ENCODE results near the gene ARHGAP15. TPM values are rescaled to one million over a fixed set of nuclear protein-coding genes. Genes with fewer than 3 reads are reported as not detected.

The ARHGAP15 gene
- total and polyA plus RNA-seq, 8 donors: 0.69 to 5.2 (median 1.5) TPM

DNA sequence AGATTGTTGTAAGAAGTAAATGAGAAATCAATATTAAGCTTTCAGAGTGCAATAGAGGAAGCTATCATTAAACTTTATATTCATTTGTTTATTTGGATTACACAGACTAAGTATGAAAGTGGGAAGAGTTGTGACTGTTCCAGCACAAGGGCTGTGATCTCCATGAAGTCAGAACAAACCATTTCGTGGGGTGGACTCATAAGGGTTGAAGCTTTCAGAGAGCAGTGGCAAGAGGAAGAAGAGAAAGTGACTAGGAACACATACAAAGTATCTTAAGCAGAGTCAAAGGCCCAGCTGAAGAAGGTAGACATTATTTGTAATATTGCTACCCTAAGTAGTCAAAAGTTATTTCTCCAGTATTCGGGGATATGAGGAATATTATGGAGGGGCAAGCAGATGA lies 117.0 kb downstream of the ARHGAP15 start:
- FAIRE-seq: no peak

DNA sequence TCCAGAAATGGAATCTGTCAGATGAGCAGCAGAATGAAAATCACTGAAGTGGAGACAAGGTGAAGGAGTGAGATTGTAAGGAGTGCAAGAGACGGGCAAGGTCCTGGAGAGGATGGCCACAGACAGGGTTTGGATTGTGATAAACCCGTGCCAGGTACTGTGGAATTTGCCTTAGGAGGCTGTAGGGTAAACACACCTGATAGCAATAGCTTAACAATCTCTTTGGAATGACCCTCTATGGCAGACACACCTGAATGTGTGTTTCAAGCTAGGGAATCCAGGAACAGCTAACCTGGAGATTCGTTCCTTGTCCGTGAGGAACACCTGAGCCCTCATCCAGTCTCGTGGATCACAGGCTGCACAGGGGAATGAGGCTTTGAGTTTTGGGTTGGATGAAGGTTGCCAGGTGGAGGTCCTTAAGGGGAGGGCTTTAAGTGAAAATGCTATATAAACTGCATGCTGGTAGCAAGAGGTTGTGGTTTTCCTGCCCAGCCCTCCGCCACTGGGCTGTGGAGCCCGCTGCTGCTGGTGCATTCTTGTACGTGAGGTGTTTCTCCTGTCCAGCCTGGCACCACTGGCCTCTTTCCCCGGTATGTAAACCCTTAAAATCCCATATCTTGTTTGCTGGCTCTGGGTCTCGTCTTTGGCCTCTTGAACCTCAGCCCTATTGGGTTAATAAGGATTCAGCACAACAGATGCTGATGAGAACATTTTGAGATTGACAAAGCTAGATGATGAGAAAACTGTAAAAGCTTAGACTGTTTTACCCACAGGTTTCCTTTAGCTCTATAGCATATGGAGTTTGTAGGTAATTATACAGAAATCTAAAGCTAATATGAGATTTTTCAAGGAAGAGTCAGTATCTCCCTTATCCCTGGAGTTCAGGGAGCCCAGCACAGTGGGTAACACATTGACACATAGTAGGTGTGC lies 117.9 kb downstream of the ARHGAP15 start:
- ATAC-seq (no peak), FAIRE-seq (no peak), DNase-seq (no peak)
- no peaks in the 10 kb centered on the region for H3K27me3 ChIP-seq
- H3K36me3 ChIP-seq: no peaks in the 10 kb centered on the region
- H3K9me3 ChIP-seq: no peaks in the 10 kb centered on the region
- WGBS, 2 donors: 74 to 80% methylated on average over 10 of the region's 10 CpGs
- no peaks in the 10 kb centered on the region for H3K4me1 ChIP-seq
- H3K27ac ChIP-seq: no peak overlapping the region
- H3K4me3 ChIP-seq: no peak overlapping the region
- TF ChIP-seq CTCF (IDR thresholded peaks at IDR 0.05): no peak
- intact Hi-C loops (cut with DNase I): no loop called here

More for the DNA sequence above, 117.0 kb downstream of the ARHGAP15 start:
- no peaks in the 10 kb centered on the region for H3K9me3 ChIP-seq
- intact Hi-C loops (cut with DNase I): no loop called here
- DNase-seq: no peak
- TF ChIP-seq CTCF (IDR thresholded peaks at IDR 0.05): no peak
- ATAC-seq: no peak
- no peak overlapping the region for H3K27ac ChIP-seq
- H3K4me3 ChIP-seq: no peak overlapping the region
- no peaks in the 10 kb centered on the region for H3K36me3 ChIP-seq
- no peaks in the 10 kb centered on the region for H3K4me1 ChIP-seq
- 58 to 67% methylated on average over 2 of the region's 2 CpGs for WGBS, 2 donors
- H3K27me3 ChIP-seq: no peaks in the 10 kb centered on the region

GRCh38 chr2:143248631-143249030 lies 119.4 kb downstream of the ARHGAP15 start:
- FAIRE-seq: no peak
- H3K36me3 ChIP-seq: no peaks in the 10 kb centered on the region
- no peak overlapping the region for H3K27ac ChIP-seq
- DNase-seq: no peak
- no peak for TF ChIP-seq CTCF (IDR thresholded peaks at IDR 0.05)
- H3K27me3 ChIP-seq: no peaks in the 10 kb centered on the region
- ATAC-seq: no peak
- intact Hi-C loops (cut with DNase I): no loop called here
- 80 to 86% methylated on average over 5 of the region's 5 CpGs for WGBS, 2 donors
- H3K4me1 ChIP-seq: no peaks in the 10 kb centered on the region
- H3K4me3 ChIP-seq: no peak overlapping the region
- no peaks in the 10 kb centered on the region for H3K9me3 ChIP-seq

DNA sequence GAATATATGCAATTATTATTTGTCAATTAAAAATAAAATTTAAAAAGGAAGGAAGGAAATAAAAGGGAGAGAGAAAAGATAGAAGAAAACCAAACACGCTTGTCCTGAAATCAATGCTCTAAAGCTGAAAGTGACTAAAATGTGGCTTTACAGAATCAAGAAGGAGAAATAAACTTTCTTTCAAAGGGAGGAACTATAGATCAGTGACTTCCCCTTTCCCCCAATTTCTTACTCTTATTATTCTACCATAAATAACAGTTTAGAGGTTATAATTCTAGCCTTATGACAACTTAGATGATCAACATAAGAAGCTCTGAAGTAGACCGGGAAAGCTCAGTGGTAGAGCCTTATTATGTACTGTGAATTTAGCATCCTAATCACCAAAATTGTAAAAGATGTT lies 122.5 kb downstream of the ARHGAP15 start:
- Histone ChIP-seq H3K9me3 (no peaks in the 10 kb centered on the region), H3K4me3 (no peak overlapping the region), H3K27ac (no peak overlapping the region), H3K27me3 (no peaks in the 10 kb centered on the region), H3K36me3 (no peaks in the 10 kb centered on the region), H3K4me1 (no peaks in the 10 kb centered on the region)
- DNase-seq (no peak), FAIRE-seq (no peak), ATAC-seq (no peak)
- WGBS, 2 donors: 88 to 90% methylated on average over 2 of the region's 2 CpGs
- TF ChIP-seq CTCF (IDR thresholded peaks at IDR 0.05): no peak
- intact Hi-C loops (cut with DNase I): no loop called here
